K562 (cell line): Measurements from ENCODE around the gene ANO2.

Experiments
- CBX1 ChIP-seq: sonication (generic); IDR thresholded peaks from 2 replicates; pipeline ENCODE4 v1.6.1; 2016; ENCODE audit warnings: antibody characterized with exemption, low read depth, mild to moderate bottlenecking
- CCAR2 ChIP-seq: fragments of 200-400 bp; formaldehyde crosslinking; IDR thresholded peaks from 2 replicates; pipeline ENCODE4 v1.6.1; 2017; ENCODE audit warnings: mild to moderate bottlenecking, low read depth, low read length
- ETV6 ChIP-seq, 3 experiments: fragments of 150-350 bp in 1 of 3; sonication (generic) in 1 of 3; formaldehyde crosslinking in 1 of 3; IDR thresholded peaks; 2 replicates each; pipeline versions ENCODE4 v1.6.1 to v1.8.0; 2014 to 2022; ENCODE audit warnings: borderline replicate concordance in 2 of 3, low read depth in 2 of 3, antibody characterized with exemption in 1 of 3, low read length in 1 of 3, mild to moderate bottlenecking in 1 of 3, missing genetic modification reagents in 1 of 3
- LCOR ChIP-seq: sonication (generic); formaldehyde crosslinking; IDR thresholded peaks from 2 replicates; pipeline ENCODE4 v1.8.0; 2022; ENCODE audit warnings: mild to moderate bottlenecking, missing genetic modification reagents
- PHF21A ChIP-seq: fragments of 450-650 bp; IDR thresholded peaks from 2 replicates; pipeline ENCODE4 v1.6.1; 2017; ENCODE audit warnings: low read depth, borderline replicate concordance
- POLR2A ChIP-seq: fragments of 450-650 bp; conservative IDR thresholded peaks from 2 replicates; pipeline ENCODE4 v1.6.1; 2016
- TCF3 ChIP-seq: sonication (generic); formaldehyde crosslinking; IDR thresholded peaks from 2 replicates; pipeline ENCODE4 v1.4.0; 2020; ENCODE audit warnings: mild to moderate bottlenecking, missing genetic modification reagents

- no peak for TF ChIP-seq CBX1
- TF ChIP-seq PHF21A, result no peak
- TF ChIP-seq ETV6 (IDR thresholded peaks at IDR 0.05; ENCODE audit: borderline replicate concordance in 1 of 2, low read depth in 2 of 2, low read length in 1 of 2), result no peak
- TF ChIP-seq ETV6 (CRISPR knock-in tag; IDR thresholded peaks at IDR 0.05; ENCODE audit: borderline replicate concordance), result no peak
- no peak for TF ChIP-seq POLR2A
- TF ChIP-seq LCOR (CRISPR knock-in tag), result no peak
- TF ChIP-seq CCAR2, result no peak
- TF ChIP-seq TCF3 (CRISPR knock-in tag), result no peak
Measured at GRCh38 chr12:5678176-5678575, 266.9 kb downstream of the ANO2 start.
